HG03460 (cell line): ENCODE data around the gene ASB13.
"Not testable (repeated sequence)": the region's sequence is repeated elsewhere in the genome, so short reads cannot be mapped to it uniquely, and the experiment has no call there.

Experiments
- ATAC-seq: cut with Tn5 transposase; IDR thresholded peaks from one replicate; pipeline ENCODE4 v1.9.1; 2021; ENCODE audit not compliant: unreplicated experiment

Gene ASB13

DNA sequence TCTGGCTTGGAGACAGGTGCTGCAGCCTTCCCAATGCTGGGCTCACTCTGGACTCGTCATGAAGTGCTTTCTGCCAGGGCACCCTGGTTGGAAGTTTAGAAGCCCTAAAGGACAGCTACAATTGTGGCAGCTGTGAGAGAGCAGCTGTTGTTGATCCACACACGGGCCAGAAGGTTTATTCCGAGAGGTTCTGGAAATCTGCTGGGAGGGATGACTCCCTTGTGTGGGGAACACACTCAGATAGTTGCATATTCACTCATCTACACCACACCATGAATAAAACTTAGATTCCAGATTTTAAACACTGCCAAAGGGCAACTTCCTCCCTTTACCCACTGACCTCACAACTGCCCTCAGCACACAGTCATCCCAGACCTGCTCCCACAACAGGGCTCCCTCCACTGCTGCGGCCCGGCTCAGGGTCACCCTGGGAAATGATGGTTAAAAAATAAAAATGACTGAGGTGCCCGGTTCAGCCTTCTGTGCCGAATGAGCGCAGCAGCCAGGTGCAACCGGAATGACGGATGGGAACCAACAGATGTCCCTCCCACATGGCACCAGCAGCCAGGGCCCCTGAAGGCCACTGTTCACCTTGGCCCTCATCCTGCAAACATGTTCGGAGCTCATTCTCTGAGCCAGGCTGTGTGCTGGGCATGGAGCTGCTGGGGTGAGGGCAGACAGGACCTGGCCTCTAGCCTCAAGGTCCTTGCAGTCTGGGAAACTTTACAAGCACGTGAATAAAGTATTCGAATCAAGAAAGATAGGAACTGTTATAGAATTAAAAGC, 40.2 kb downstream of the ASB13 start:
- ATAC-seq, result no peak

DNA sequence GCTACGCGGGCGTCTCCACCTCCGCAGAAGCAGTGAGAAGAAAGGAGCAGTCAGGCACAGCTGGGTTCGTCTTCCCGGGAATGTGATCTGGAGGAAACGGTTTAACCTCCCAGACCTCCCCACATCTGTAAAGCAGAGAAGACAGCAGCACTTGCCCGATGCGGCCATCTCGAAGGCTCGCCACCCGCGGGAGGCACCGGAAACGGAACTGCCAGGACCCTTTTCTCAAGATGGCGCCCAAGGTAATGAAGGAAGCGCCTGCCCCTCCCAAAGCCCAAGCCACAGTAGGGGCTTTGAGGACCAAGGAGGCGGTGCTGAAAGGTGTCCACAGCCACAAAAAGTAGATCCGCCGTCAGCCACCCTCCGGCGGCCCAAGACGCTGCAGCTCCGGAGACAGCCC, 41.7 kb downstream of the ASB13 start:
- ATAC-seq, result no peak

DNA sequence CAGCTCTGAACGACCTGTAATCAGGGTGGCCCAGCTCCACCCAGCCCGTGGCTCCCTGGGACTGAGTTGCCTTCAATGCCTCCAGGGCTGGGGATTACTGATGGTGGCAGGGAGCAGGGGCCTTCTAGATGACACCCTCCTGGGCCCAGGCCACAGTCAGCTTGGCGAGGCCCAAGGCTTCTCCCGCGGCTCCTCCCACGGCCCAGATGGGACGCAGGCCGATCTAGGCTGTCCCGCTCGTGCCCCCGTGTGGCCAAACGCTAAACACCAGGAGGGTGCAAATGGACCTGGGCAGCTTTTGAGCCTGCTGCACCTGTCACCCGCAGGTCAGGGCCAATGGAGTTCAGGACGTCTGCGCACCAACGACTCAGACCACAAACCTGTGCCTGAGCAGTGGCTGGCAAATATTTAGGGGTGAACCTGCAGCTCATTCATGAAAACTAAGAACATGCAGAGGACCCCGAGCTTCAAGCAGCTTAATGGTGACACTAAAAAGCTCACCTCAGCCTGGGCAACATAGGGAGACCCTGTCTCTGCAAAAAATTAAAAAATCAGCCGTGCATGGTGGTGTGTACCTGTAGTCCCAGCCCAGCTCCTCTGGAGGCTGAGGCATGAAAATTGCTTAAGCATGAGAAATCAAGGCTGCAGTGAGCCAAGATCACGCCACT, 43.2 kb downstream of the ASB13 start:
- peak; percentile 96 for ATAC-seq

DNA sequence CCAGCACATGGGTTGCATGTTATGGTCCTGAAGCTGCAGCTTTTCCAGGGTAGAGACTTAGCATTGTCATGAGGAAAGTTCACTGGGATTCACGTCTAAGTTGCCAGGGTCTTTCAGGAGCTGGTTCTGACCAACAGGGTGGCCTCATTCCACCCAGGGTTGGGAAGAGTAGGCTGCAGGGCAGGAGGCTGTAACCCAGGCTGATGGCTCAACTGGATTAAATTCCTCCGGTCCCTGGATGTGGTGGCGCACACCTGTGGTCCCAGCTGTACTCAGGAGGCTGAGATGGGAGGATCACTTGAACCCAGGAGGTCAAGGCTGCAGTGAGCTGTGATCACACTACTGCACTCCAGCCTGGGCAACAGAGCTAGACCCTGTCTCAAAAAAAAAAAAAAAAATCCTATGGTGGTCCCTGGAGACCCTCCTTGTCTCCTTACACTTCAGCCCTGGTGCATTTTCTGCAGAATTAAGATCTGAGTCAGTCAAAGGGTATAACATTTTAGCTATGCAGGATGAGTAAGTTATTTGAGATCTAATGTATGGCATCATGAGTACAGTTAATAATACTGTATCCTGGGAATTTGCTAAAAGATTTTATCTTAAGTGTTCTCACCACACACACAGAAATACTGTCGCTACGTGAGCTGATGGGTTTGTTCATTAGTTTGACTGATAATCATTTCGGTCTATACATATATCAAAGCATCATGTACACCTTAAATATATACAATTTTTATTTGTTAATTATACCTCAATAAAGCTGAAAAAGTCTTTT, 44.0 kb downstream of the ASB13 start:
- no peak for ATAC-seq

DNA sequence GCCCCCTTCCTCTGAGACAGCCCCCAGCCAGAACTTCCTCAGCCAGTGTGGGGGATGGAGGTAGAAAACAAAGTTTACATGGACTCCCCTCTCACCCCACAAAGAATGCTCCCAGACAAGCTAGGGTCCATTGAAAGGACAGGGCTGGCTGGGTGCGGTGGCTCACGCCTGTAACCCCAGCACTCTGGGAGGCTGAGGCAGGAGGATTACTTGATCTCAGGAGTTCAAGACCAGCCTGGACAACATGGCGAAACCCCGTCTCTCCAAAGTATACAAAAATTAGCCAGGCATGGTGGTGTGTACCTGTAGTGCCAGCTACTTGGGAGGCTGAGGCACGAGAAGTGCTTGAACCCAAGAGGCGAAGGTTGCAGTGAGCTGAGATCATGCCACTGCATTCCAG, 45.0 kb downstream of the ASB13 start:
- ATAC-seq, result not testable (repeated sequence)

DNA sequence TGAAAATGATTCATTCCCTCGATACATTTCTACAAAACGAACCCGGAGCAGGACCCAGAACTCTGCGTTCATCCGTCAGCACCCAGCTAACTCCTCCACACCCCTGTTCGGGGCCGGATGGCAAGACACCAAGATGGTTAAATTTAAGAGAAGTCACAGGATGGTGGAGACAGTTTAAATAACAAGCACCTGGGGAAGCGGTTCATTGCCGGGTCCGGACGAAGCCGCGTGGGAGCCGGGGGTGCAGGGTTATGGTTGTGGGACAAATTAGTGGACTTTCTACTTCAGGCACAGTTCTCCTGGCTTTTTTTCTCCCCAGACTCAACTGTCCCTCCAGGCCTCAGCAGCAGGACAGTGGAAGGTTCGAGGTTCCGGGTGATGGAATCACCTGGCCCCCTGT, 45.4 kb downstream of the ASB13 start:
- no peak for ATAC-seq

DNA sequence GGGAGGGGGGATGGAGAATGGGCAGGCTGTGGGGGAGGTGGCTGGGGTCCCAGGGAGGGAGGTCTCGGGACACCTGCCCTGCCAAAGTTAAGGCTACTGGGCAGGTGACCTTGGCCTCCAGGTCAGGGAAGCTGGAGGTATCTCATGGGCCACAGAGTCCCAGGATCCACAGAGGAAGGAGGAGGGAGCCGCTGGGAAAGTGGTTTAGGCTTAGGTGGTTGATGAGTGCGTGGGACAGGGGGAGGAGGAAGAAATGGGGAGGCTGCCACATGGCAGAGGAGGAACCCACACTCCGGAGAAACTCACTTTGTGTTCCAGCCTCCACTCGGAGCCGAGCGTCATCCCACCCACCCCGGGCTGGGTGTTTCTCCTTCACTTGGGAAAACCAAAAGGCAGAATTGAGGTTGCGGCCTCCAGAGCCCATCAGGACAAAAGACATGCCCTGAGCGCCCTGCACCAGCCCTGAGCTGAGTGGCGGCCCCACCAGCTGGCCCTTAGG, 46.1 kb downstream of the ASB13 start:
- no peak for ATAC-seq

DNA sequence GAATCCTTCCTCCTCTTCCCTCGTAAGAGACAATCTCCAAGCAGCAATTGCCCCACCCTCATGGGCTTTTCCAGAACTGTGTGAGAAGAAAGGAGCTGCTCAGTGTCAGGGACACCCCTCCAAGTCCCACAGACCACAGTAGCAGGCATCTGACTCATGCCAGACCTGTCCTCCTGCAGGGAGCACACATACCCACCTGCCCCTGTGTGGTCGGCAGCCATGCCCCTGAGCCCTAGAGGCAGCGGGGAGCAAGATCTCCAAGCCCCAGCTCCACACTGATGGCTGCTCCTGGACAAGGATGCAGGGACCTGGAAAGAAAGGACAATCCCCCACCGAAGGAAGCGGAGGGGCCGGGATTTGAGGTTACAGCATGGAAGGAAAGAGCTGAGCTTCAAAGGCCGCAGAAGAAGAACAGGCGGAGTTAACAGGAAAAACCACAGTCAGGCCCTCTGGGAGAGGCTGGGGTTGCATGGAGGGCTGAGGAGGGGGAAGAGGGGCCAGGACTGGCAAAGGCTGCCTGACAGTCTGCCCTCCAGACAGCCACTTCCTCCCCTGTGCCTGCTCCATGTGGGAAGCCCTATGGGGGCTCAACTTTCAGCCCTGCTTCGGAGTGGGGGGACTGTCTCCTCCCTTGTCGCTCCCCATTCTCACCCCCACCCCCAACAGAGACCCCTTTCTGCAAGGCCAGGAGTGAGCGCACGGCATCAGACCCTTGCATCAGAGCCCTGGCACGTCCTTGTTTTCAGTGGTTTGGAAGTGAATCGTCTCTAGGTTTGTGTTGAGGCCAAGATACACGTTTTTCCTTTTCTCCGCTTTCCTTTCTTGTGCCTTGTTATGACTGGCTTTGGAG, 46.8 kb downstream of the ASB13 start:
- no peak for ATAC-seq

DNA sequence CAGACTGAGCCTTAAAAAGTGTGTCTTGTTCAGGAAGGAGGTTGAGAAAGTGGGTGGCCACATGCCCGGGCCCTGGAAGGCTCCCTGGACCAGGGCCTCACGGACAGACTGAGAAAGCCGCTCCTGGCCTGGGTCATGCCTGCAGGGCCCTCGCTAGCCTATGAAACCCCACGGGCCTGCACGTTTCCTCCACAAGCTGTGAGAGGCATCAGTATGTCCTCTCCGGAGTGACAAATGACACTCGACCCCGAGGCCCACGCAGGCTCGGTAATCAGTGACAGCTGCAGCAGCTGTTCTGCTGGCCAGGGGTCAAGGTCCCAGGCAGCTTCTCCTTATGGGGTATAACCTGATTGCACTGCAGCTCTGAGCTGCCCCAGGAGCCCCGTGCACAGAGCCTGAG, 47.6 kb downstream of the ASB13 start:
- ATAC-seq, result no peak

DNA sequence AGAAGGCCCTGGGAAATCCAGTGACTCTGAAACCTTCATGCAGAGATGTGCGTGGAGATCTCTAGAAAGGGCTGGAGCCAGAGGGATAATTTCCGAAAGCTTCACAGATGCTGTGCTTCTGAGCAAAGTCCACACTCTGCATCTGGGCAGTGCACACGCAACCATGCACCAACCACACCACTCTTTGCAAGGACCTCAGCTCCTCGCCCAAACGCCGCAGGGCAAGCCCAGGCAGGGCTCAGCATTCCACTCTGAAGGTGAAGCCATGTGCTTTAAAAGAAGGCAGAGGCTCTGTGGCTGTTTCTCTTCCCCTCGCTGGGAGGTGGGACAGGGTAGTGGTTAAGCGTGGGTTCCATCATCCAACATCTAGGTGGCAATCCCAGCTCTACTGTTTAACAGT, 48.4 kb downstream of the ASB13 start:
- no peak for ATAC-seq

DNA sequence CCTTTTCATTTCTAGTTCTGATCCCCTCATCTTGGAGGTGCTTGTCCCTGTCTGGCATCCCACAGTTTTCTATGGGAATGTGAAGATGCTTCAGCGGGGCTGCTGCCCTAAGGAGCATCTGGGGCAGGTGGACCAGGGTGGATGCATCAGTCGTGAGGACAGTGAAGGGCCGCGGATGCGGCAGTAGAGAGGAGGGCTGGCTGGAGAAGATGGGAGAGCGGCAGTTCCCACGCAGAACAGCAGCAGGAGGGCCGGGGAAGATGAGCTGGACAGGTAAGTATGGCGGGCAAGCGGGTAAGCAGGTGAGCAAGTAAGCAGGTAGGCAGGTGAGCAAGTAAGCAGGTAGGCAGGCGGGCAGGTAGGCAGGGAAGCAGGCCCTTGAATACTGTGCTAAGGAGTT, 48.9 kb downstream of the ASB13 start:
- no peak for ATAC-seq

DNA sequence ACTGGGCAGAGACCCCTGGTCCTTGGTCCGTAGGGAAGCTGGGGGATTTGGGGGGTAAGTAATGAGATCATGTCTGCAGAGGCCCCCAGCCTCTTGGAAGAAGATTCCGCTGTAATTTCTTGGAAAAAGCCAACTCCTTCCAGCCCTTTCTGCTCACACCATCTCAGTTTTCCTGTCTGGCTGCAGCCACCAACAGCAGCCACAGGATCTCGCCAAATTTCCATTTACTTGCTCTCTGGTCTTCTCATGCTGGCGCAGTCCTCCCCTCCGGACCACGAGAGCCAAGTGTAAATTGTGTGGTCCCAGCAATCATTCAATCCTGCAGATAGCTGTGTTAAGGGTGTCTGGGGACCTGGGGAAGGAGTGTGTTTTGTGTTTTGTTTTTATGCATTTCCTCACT, 49.6 kb downstream of the ASB13 start:
- no peak for ATAC-seq

DNA sequence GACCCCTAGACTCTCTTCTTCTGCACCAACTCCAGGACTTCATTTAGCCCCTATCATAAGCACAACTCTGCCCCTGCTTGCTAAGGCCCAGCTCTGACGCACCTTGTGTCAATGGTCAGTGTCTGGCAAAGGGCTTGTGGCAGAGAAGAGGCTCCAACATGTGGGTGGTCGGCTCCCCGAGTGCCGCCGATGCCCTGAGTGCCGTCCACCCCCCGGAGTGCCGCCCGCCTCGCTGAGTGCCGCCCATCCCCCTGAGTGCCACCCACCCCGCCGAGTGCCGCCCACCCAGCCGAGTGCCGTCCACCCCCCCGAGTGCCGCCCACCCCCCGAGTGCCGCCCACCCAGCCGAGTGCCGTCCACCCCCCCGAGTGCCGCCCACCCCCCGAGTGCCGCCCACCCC, 50.3 kb downstream of the ASB13 start:
- ATAC-seq, result no peak

DNA sequence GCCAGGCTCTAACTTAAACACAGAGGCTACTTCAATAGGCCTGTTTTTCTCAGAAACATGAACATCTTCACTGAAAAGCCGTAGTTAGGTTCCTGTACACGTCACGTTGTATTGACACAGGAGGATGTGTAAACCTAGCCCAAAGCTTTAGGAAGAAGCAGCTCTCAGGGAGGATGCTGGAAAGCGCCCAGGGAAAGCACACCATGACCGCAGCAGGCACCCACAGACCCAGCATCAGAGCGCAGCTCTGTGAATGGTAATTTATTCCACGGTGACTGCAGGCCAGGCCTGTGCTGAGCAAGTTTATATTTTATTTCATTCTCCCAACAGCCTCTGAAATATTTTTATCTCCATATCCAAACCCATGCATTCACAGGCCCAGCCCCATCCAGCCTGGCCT, 51.1 kb downstream of the ASB13 start:
- no peak for ATAC-seq

DNA sequence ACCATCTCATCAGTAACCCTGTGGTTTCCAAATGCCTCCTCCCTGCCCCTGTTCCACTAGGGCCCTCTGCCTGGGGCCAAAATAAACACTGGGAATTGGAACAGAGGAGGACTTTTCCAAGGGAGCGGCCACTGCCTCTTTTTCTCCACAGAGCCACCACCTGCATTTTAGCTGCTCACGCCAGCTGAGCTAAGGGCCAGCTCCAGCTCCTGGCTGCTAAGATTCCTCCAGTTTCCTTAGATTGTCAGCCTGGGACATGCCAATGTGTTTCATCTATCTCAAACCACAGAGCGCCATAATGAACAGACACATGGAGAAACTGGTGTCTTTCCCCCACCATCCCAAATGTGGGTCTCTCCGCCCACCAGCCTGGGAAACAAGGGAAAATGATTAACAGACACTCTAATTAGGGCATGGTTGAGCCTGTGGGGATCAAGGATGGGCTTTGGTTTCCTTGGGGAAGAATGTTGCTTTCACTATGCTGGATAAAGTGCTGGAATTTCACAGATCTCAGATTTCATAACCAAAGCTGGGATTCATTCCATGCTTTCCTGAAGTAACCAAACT, 52.2 kb downstream of the ASB13 start:
- no peak for ATAC-seq

DNA sequence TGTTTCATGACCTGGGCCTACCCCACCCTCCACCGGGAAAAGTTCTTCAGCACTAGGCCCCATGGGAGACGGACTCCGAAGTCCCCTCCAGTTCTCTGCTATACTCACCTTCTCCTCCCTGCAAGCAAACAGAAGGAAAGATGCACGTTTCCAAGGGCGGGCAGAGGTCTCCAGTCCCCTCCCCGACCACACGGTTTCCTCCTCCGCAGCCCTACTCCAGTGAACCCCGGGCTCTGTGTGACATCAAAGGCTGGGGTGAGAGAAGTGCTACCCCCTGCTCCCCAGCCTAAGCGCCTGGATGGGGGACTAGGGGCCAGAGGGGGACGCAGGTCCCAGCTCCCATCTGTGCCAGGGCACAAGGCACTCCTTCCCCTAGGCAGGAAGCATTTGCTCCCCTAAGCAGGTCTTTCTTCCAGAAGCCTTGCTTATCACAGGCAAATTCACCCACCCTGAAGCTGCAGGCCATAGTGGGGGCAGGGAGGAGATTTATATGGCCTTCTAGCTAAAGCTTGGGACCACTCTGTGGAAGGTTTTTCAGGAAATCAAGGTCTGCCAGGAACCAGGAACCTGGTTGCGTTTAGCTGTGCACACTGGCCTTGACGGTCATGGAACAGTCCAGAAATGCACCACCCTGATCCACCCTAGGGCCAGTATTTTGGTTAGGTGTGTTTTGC, 52.8 kb downstream of the ASB13 start:
- ATAC-seq, result no peak

DNA sequence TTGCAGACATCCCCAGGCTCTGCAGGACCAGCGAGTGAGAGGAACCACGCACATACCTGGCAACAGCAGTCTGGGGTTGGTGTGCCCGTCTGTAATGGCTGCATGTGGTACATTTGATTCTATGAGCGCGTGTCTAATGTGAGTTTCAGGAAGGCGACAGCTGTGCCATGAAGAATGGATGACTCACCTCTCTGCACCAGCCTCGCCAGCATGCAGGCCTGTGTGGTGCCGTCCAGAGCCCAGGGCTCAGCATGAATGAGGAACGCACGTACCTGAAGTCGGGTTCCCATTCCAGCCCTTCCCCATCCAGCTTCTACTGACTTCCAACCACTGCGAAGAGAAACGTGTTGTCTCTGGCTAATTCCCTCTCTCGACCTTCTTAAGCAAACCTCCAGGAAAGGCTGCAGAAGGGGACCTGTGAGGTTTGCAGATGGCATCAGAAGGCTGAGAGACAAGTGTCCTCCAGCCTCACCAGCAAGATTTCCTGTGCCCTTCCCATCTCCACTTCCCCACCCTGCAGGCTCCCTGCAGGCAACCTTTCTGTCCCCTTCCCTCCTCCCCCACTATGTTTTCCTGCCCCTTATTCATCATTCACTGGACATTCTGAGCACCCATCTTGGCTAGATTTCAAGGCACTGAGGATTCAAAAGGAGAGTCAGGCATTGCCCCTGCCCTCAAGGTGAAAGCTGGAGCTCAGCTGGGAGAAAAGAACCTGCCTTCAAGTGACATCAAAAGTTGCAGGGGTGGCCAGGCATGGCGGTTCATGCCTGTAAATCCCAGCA, 54.3 kb downstream of the ASB13 start:
- no peak for ATAC-seq

DNA sequence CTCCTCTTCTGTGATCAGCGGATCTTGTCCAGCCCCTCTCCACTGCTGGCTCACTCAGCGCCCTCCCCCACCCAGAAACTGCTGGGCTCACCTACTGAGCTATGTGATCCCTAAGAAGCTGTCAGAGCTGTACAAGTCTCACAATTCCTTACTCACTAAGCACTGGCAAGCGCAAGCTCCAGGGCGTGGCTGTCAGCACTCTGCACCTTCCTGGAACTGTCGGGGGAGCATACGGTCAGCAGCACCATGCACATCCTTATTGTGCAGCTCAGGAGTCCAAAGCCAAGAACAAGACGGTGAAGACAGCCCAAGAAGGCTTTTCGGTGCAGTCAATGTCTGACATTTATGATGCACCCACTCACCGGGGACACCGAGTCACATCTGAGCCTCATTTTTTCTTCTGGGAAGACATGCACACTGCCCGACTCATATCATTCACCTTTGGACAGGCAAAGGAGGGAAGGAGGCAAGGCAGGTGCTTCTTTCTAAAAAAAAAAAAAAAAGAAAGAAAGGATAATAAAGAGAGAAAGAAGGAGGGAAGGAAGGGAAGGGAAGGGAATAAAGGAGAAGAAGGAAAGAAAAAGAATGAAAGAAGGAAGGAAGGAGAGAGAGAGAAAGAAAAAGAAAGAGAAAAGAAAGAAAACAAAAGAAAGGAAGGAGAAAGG, 56.3 kb downstream of the ASB13 start:
- ATAC-seq, result no peak
